Measurements from ENCODE around the gene PTPRN2.
"Not testable (repeated sequence)": the region's sequence is repeated elsewhere in the genome, so short reads cannot be mapped to it uniquely, and the experiment has no call there.

PTPRN2 gene

GRCh38 chr7:157667731-157668130 lies 919.9 kb downstream of the PTPRN2 start:
- H3K4me3 ChIP-seq (ENCODE audit: low read depth, low read length): no peak overlapping the region
- DNase-seq (ENCODE audit: low read depth): no peak
- TF ChIP-seq CTCF (conservative IDR thresholded peaks at IDR 0.05; ENCODE audit: low read depth, low read length): no peak

- no peak for DNase-seq (ENCODE audit: low read depth)
- TF ChIP-seq CTCF (conservative IDR thresholded peaks at IDR 0.05; ENCODE audit: low read depth, low read length): no peak
- no peak overlapping the region for H3K4me3 ChIP-seq (ENCODE audit: low read depth, low read length)
These were observed 920.4 kb downstream of the PTPRN2 start for GRCh38 chr7:157667261-157667660.

- no peak overlapping the region for H3K4me3 ChIP-seq (ENCODE audit: low read depth, low read length)
- DNase-seq (ENCODE audit: low read depth): no peak
- no peak for TF ChIP-seq CTCF (conservative IDR thresholded peaks at IDR 0.05; ENCODE audit: low read depth, low read length)
These were observed 921.0 kb downstream of the PTPRN2 start for GRCh38 chr7:157666530-157667040.

GRCh38 chr7:157665634-157665988 lies 922.0 kb downstream of the PTPRN2 start:
- H3K4me3 ChIP-seq (ENCODE audit: low read depth, low read length); DNase-seq (ENCODE audit: low read depth): not testable (repeated sequence)

GRCh38 chr7:157664871-157665633 lies 922.6 kb downstream of the PTPRN2 start:
- no peak overlapping the region for H3K4me3 ChIP-seq (ENCODE audit: low read depth, low read length)
- TF ChIP-seq CTCF (conservative IDR thresholded peaks at IDR 0.05; ENCODE audit: low read depth, low read length): no peak
- no peak for DNase-seq (ENCODE audit: low read depth)

GRCh38 chr7:157664034-157664433 lies 923.6 kb downstream of the PTPRN2 start:
- no peak for TF ChIP-seq CTCF (conservative IDR thresholded peaks at IDR 0.05; ENCODE audit: low read depth, low read length)
- no peak for DNase-seq (ENCODE audit: low read depth)
- H3K4me3 ChIP-seq (ENCODE audit: low read depth, low read length): no peak overlapping the region

GRCh38 chr7:157662981-157663716 lies 924.5 kb downstream of the PTPRN2 start:
- H3K4me3 ChIP-seq (ENCODE audit: low read depth, low read length): no peak overlapping the region
- TF ChIP-seq CTCF (conservative IDR thresholded peaks at IDR 0.05; ENCODE audit: low read depth, low read length): no peak
- peak; percentile 43 for DNase-seq (ENCODE audit: low read depth)

Data from choroid plexus epithelial cell (primary cell).